ENCODE data around the gene NCBP3. TPM values are rescaled to one million over a fixed set of nuclear protein-coding genes. Genes with fewer than 3 reads are reported as not detected.

The NCBP3 gene
- total RNA-seq, 1 donor from 2014 or later, result 133 TPM

DNA sequence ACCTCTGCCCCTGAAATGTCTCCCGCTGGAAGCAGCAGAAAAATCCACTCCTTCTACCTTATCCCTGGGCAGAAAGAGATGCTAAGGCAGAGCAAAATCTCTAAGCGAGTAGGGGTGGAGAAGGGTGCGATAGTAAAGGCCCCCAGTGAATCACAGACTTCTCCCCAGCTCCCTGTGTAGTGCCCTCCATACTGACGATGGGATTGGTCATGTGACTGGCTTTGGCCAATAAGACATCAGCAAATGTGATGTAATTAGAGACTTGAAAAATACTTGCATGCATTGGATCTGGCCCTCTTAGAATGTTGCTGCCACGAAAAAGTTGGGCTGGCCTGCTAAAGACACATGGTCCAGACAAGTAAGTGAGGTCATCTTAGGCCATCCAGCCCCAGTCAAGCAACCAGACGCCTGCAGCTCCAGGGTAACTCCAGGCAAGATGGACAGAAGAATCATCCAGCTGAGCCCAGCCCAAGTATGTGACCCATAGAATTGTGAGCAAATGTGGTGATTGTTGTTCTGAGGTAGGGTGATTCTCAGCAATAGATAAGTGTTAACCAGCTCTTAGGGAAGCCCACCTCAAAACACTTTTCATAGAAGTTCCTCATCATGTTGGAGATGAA, 86.3 kb downstream of the NCBP3 start:
- no peak overlapping the region for H3K4me3 Mint-ChIP-seq (ENCODE audit: unreplicated experiment)
- H3K9me3 Mint-ChIP-seq (ENCODE audit: unreplicated experiment), result peaks cover 3% of the 10 kb centered on the region
- no peak for DNase-seq
- H3K4me1 Mint-ChIP-seq (ENCODE audit: low read depth, unreplicated experiment), result no peaks in the 10 kb centered on the region
- peaks cover 7% of the 10 kb centered on the region for H3K27me3 Mint-ChIP-seq (ENCODE audit: unreplicated experiment)
- peak overlapping the region; percentile 24 for H3K27ac Mint-ChIP-seq (ENCODE audit: unreplicated experiment)
- TF ChIP-seq, protein P1, sequence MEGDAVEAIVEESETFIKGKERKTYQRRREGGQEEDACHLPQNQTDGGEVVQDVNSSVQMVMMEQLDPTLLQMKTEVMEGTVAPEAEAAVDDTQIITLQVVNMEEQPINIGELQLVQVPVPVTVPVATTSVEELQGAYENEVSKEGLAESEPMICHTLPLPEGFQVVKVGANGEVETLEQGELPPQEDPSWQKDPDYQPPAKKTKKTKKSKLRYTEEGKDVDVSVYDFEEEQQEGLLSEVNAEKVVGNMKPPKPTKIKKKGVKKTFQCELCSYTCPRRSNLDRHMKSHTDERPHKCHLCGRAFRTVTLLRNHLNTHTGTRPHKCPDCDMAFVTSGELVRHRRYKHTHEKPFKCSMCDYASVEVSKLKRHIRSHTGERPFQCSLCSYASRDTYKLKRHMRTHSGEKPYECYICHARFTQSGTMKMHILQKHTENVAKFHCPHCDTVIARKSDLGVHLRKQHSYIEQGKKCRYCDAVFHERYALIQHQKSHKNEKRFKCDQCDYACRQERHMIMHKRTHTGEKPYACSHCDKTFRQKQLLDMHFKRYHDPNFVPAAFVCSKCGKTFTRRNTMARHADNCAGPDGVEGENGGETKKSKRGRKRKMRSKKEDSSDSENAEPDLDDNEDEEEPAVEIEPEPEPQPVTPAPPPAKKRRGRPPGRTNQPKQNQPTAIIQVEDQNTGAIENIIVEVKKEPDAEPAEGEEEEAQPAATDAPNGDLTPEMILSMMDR (IDR thresholded peaks at IDR 0.05; ENCODE audit: partially characterized antibody, unreplicated experiment), result no peak
- H3K36me3 Mint-ChIP-seq (ENCODE audit: unreplicated experiment), result peaks cover 17% of the 10 kb centered on the region

DNA sequence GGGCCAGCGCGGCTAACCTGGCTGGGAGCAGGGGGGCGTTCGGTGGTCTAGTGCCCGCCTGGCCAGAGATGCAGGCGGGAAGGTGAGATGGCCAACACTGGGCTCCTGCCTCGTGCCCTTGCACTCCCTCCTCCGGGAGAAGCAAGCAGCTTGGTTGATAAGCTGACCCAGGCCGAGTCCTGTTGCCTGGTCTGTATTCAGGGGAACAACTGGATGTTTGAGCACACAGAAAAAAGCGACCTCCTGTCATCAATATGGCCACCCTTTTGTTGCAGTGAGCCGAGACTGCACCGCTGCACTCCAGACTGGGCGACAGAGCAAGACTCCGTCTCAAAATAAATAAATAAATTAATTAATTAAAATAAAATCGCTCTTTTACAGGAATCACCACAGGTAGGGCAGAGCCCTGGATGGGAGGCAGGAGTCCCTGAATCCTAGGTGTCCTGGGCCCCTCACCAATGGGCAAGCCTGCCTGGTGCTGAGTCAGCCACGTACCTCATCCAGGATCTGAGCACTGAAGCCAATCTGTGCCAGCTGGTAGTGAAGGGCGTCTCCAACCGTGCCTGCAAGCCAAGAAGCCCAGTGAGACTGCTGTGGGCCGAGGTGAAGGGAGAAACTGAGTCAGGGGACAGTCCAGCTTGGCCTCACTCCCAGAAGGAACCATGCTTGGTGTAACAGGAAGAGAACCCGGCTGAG, 90.6 kb downstream of the NCBP3 start:
- Mint-ChIP-seq H3K4me3 (ENCODE audit: unreplicated experiment) (no peak overlapping the region), H3K27me3 (ENCODE audit: unreplicated experiment) (peaks cover 9% of the 10 kb centered on the region), H3K27ac (ENCODE audit: unreplicated experiment) (no peak overlapping the region), H3K36me3 (ENCODE audit: unreplicated experiment) (peaks cover 11% of the 10 kb centered on the region), H3K4me1 (ENCODE audit: low read depth, unreplicated experiment) (no peaks in the 10 kb centered on the region), H3K9me3 (ENCODE audit: unreplicated experiment) (peaks cover 3% of the 10 kb centered on the region)
- TF ChIP-seq, protein P1 (IDR thresholded peaks at IDR 0.05; ENCODE audit: partially characterized antibody, unreplicated experiment), result no peak
- no peak for DNase-seq

DNA sequence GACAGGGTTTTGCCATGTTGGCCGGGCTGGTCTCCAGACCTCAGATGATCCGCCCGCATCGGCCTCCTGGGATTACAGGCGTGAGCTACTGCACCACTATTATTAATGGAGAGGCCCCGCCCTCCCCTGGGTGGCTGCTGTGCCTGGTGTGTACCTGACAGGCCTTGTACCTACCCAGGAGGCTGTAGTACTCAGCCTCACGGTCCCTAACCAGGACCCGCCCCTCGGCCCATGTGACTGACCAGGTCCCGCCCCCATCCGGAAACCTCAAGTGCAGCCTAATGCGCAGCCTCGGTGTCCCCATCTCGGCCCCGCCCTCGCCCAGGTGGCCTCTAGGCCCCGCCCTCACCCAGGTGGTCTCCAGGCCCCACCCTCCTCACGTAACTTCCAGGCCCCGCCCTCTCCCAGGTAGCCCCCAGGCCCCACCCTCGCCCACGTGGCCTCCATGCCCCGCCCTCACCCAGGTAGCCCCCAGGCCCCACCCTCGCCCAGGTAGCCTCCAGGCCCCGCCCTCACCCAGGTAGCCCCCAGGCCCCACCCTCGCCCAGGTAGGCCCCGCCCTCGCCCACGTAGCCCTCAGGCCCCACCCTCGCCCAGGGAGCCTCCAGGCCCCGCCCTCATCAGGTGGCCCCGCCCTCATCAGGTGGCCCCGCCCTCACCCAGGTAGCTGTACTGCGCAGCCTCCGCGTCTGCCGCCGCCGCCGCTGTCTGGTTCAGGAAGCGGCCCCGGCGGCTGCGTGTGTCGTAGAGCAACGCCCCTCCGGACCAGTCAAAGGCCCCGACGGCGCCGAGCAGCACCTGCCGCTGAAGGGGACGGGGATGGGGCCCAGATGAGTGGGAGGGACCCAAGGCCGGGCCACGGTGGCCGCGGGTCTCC, 91.3 kb downstream of the NCBP3 start:
- H3K9me3 Mint-ChIP-seq (ENCODE audit: unreplicated experiment), result peaks cover 2% of the 10 kb centered on the region
- H3K27me3 Mint-ChIP-seq (ENCODE audit: unreplicated experiment), result peaks cover 8% of the 10 kb centered on the region
- peak; percentile 56 for DNase-seq
- TF ChIP-seq, protein P1 (IDR thresholded peaks at IDR 0.05; ENCODE audit: partially characterized antibody, unreplicated experiment), result no peak
- no peak overlapping the region for H3K4me3 Mint-ChIP-seq (ENCODE audit: unreplicated experiment)
- peaks cover 6% of the 10 kb centered on the region for H3K36me3 Mint-ChIP-seq (ENCODE audit: unreplicated experiment)
- no peak overlapping the region for H3K27ac Mint-ChIP-seq (ENCODE audit: unreplicated experiment)
- no peaks in the 10 kb centered on the region for H3K4me1 Mint-ChIP-seq (ENCODE audit: low read depth, unreplicated experiment)

DNA sequence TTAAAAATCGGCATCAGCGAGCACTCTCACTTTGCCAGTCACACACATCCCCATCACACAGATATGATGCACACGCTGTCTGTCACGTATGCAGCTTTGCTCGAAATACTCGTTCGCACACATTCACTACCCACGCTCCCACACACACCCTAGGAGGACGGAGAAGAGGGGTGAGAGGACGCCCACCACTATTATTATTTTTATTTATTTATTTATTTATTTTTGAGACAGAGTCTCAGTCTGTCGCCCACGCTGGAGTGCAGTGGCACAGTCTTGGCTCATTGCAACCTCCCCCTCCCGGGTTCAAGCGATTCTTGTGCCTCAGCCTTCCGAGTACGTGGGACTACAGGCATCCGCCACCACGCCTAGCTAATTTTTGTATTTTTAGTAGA, 92.0 kb downstream of the NCBP3 start:
- TF ChIP-seq, protein P1 (IDR thresholded peaks at IDR 0.05; ENCODE audit: partially characterized antibody, unreplicated experiment), result no peak
- Mint-ChIP-seq H3K27me3 (ENCODE audit: unreplicated experiment) (peaks cover 5% of the 10 kb centered on the region), H3K4me1 (ENCODE audit: low read depth, unreplicated experiment) (no peaks in the 10 kb centered on the region), H3K4me3 (ENCODE audit: unreplicated experiment) (peak overlapping the region; percentile 52), H3K36me3 (ENCODE audit: unreplicated experiment) (no peaks in the 10 kb centered on the region), H3K27ac (ENCODE audit: unreplicated experiment) (peak overlapping the region; percentile 31), H3K9me3 (ENCODE audit: unreplicated experiment) (no peaks in the 10 kb centered on the region)
- DNase-seq, result no peak

Data from glutamatergic neuron (in vitro differentiated cells).